ENCODE results near the gene RNF138. TPM values are rescaled to one million over a fixed set of nuclear protein-coding genes. Genes with fewer than 3 reads are reported as not detected.

Gene RNF138
- polyA plus RNA-seq, 1 experiment = 12.5 TPM

- H3K4me3 ChIP-seq (ENCODE audit: low read depth, low read length) = no peak overlapping the region
- POLR2A ChIA-PET = no interaction called here
Measured at GRCh38 chr18:32135625-32136024, 44.0 kb downstream of the RNF138 start.

GRCh38 chr18:32138332-32138982 lies 46.8 kb downstream of the RNF138 start:
- Histone ChIP-seq H3K9me3 (ENCODE audit: control insufficient read depth, insufficient read depth, low read length) (peaks cover 6% of the 10 kb centered on the region; the same call in 1 of the 2 replicates), H3K4me3 (ENCODE audit: low read depth, low read length) (no peak overlapping the region), H3K27me3 (ENCODE audit: control insufficient read depth, insufficient read depth, low read length) (no peaks in the 10 kb centered on the region), H3K27ac (ENCODE audit: low read depth, low read length) (no peak overlapping the region)
- POLR2A ChIA-PET = no interaction called here
- CTCF ChIA-PET = no interaction called here
- no peak for TF ChIP-seq CTCF (IDR thresholded peaks at IDR 0.05; ENCODE audit: low read depth, low read length)
- DNase-seq (ENCODE audit: low read depth, low spot score) = no peak

More at GRCh38 chr18:32135625-32136024, 44.0 kb downstream of the RNF138 start:
- H3K27ac ChIP-seq (ENCODE audit: low read depth, low read length) = no peak overlapping the region
- no peak for DNase-seq (ENCODE audit: low read depth, low spot score)
- CTCF ChIA-PET = interaction anchor here (0.6 to 0.7 kb wide), 3 partner anchors 8 to 143 kb away, joined by 3 to 4 read pairs (median 3); no protein-coding TSS in a partner anchor
- no peak for TF ChIP-seq CTCF (IDR thresholded peaks at IDR 0.05; ENCODE audit: low read depth, low read length)
- peaks cover 6% of the 10 kb centered on the region; the same call in 1 of the 2 replicates for H3K9me3 ChIP-seq (ENCODE audit: control insufficient read depth, insufficient read depth, low read length)
- no peaks in the 10 kb centered on the region for H3K27me3 ChIP-seq (ENCODE audit: control insufficient read depth, insufficient read depth, low read length)

GRCh38 chr18:32139835-32140283 lies 48.2 kb downstream of the RNF138 start:
- peaks cover 6% of the 10 kb centered on the region; the same call in 1 of the 2 replicates for H3K9me3 ChIP-seq (ENCODE audit: control insufficient read depth, insufficient read depth, low read length)
- ChIA-PET CTCF (no interaction called here), POLR2A (no interaction called here)
- H3K4me3 ChIP-seq (ENCODE audit: low read depth, low read length) = no peak overlapping the region
- no peak for DNase-seq (ENCODE audit: low read depth, low spot score)
- H3K27ac ChIP-seq (ENCODE audit: low read depth, low read length) = no peak overlapping the region
- no peaks in the 10 kb centered on the region for H3K27me3 ChIP-seq (ENCODE audit: control insufficient read depth, insufficient read depth, low read length)
- no peak for TF ChIP-seq CTCF (IDR thresholded peaks at IDR 0.05; ENCODE audit: low read depth, low read length)

GRCh38 chr18:32148185-32148870 lies 56.7 kb downstream of the RNF138 start:
- Histone ChIP-seq H3K27me3 (ENCODE audit: control insufficient read depth, insufficient read depth, low read length) (peaks cover 3% of the 10 kb centered on the region), H3K4me3 (ENCODE audit: low read depth, low read length) (no peak overlapping the region), H3K27ac (ENCODE audit: low read depth, low read length) (no peak overlapping the region), H3K9me3 (ENCODE audit: control insufficient read depth, insufficient read depth, low read length) (no peaks in the 10 kb centered on the region)
- ChIA-PET POLR2A (no interaction called here), CTCF (interaction anchor here (0.7 to 2.9 kb wide), 2 partner anchors 10 to 124 kb away, joined by 3 to 15 read pairs; no protein-coding TSS in a partner anchor)
- no peak for TF ChIP-seq CTCF (IDR thresholded peaks at IDR 0.05; ENCODE audit: low read depth, low read length)
- no peak for DNase-seq (ENCODE audit: low read depth, low spot score)

Measured in AG04450 (cell line).